ENCODE results near the gene SETD6. TPM values are rescaled to one million over a fixed set of nuclear protein-coding genes. Genes with fewer than 3 reads are reported as not detected.

Gene SETD6, protein sequence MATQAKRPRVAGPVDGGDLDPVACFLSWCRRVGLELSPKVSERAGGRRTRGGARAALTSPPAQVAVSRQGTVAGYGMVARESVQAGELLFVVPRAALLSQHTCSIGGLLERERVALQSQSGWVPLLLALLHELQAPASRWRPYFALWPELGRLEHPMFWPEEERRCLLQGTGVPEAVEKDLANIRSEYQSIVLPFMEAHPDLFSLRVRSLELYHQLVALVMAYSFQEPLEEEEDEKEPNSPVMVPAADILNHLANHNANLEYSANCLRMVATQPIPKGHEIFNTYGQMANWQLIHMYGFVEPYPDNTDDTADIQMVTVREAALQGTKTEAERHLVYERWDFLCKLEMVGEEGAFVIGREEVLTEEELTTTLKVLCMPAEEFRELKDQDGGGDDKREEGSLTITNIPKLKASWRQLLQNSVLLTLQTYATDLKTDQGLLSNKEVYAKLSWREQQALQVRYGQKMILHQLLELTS
- 10 to 100 TPM; 15.5 to 23.5 (median 19.9) TPM for total RNA-seq
- 10 to 100 TPM in 1 of 3 donors, 1 to 10 TPM in 2; 3.6 to 11.6 (median 4.6) TPM for polyA plus RNA-seq

- WGBS, 2 donors: 0 to 1% methylated on average over 80 of the region's 80 CpGs
- Histone ChIP-seq H3K4me3 (peak within 1 kb of the TSS; percentile 84 to 92 (median 86)), H3K27me3 (no peaks in the 10 kb centered on the region), H3K27ac (peak within 1 kb of the TSS; percentile 78 to 88 (median 82)), H3K36me3 (peaks cover 6 to 29% (median 21%) of the 10 kb centered on the region in 4 donors), H3K4me1 (peaks cover 0 to 28% (median 19%) of the 10 kb centered on the region in 4 donors), H3K9me3 (no peaks in the 10 kb centered on the region)
- TF ChIP-seq POLR2AphosphoS5 (IDR thresholded peaks at IDR 0.05) (peak in 3 of 4 donors; percentile 50 to 72 (median 60)), EP300 (IDR thresholded peaks at IDR 0.05) (no peak), POLR2A (IDR thresholded peaks at IDR 0.05) (no peak)
- TF ChIP-seq, protein P1, sequence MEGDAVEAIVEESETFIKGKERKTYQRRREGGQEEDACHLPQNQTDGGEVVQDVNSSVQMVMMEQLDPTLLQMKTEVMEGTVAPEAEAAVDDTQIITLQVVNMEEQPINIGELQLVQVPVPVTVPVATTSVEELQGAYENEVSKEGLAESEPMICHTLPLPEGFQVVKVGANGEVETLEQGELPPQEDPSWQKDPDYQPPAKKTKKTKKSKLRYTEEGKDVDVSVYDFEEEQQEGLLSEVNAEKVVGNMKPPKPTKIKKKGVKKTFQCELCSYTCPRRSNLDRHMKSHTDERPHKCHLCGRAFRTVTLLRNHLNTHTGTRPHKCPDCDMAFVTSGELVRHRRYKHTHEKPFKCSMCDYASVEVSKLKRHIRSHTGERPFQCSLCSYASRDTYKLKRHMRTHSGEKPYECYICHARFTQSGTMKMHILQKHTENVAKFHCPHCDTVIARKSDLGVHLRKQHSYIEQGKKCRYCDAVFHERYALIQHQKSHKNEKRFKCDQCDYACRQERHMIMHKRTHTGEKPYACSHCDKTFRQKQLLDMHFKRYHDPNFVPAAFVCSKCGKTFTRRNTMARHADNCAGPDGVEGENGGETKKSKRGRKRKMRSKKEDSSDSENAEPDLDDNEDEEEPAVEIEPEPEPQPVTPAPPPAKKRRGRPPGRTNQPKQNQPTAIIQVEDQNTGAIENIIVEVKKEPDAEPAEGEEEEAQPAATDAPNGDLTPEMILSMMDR (IDR thresholded peaks at IDR 0.05): peak in 1 of 4 experiments; percentile 49
- peak; percentile 95 for DNase-seq
- intact Hi-C loops (cut with DNase I): loop anchor here (10.0 kb wide), 3 partner anchors 110 to 780 kb away; partner anchors contain the start of genes CNOT1, GOT2 and KATNB1
These were observed at the start of gene SETD6 for GRCh38 chr16:58515125-58515870. SETD6 (plus strand) TSS chr16:58515517; CDS start chr16:58515538, 21 bp downstream.

DNA sequence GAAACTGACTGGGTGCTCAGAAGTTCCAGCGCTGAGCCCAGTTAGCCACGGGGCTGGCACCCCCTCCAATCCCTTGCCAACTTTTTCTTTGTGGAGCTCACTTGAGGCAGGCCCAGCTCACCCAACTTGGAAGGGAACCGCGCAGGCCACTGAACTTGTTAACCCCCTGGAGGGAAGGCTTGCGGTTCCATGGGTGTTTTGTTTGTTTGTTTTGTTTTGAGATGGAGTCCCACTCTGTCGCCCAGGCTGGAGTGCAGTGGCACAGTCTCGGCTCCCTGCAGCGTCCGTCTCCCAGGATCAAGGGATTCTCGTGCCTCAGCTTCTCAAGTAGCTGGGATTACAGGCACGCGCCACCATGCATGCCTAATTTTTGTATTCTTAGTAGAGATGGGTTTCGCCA, 49.5 kb upstream of the SETD6 start:
- Histone ChIP-seq H3K4me3 (no peak overlapping the region), H3K36me3 (no peaks in the 10 kb centered on the region), H3K27me3 (peaks cover 38 to 81% (median 58%) of the 10 kb centered on the region in 3 donors), H3K4me1 (peaks cover 0 to 26% (median 19%) of the 10 kb centered on the region in 4 donors), H3K27ac (no peak overlapping the region), H3K9me3 (no peaks in the 10 kb centered on the region)
- intact Hi-C loops (cut with DNase I): no loop called here
- TF ChIP-seq POLR2A (IDR thresholded peaks at IDR 0.05): no peak
- TF ChIP-seq, protein P1 (IDR thresholded peaks at IDR 0.05): no peak
- TF ChIP-seq EP300 (IDR thresholded peaks at IDR 0.05): no peak
- TF ChIP-seq POLR2AphosphoS5 (IDR thresholded peaks at IDR 0.05): no peak
- 78 to 87% methylated on average over 13 of the region's 13 CpGs for WGBS, 2 donors
- DNase-seq: no peak

- TF ChIP-seq, protein P1 (IDR thresholded peaks at IDR 0.05): no peak
- TF ChIP-seq POLR2AphosphoS5 (IDR thresholded peaks at IDR 0.05) (no peak), POLR2A (IDR thresholded peaks at IDR 0.05) (no peak), EP300 (IDR thresholded peaks at IDR 0.05) (no peak)
- 76 to 89% methylated on average over 3 of the region's 3 CpGs for WGBS, 2 donors
- intact Hi-C loops (cut with DNase I): no loop called here
- Histone ChIP-seq H3K4me1 (peaks cover 0 to 26% (median 19%) of the 10 kb centered on the region in 4 donors), H3K4me3 (no peak overlapping the region), H3K27me3 (peaks cover 38 to 84% (median 58%) of the 10 kb centered on the region in 3 donors), H3K27ac (no peak overlapping the region), H3K36me3 (no peaks in the 10 kb centered on the region), H3K9me3 (no peaks in the 10 kb centered on the region)
- no peak for DNase-seq
These were observed 48.9 kb upstream of the SETD6 start for GRCh38 chr16:58466396-58466795.

DNA sequence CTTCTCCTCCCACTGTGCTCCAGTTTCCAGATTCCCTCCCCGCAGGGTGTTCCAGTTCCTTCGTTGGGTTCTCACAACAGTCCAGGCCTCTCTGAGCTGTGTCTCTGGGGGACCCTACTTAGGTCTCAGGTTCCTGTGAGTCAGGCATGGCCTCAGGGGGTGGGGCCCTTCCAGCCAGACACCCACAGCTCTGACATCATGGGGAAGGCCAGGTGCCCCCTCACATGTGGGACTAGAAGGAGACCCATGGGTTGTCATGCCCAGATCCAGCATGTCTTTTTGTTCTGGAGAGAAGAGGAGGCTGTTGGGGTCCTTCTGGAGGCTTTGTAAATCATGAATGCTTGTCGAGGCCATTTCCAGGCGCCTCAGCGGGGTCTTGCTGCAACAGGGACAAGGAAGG, 47.4 kb upstream of the SETD6 start:
- intact Hi-C loops (cut with DNase I): no loop called here
- H3K9me3 ChIP-seq: no peaks in the 10 kb centered on the region
- H3K36me3 ChIP-seq: no peaks in the 10 kb centered on the region
- peaks cover 0 to 25% (median 19%) of the 10 kb centered on the region in 4 donors for H3K4me1 ChIP-seq
- no peak for DNase-seq
- H3K27ac ChIP-seq: no peak overlapping the region
- 89 to 90% methylated on average over 5 of the region's 5 CpGs for WGBS, 2 donors
- TF ChIP-seq POLR2A (IDR thresholded peaks at IDR 0.05) (no peak), EP300 (IDR thresholded peaks at IDR 0.05) (no peak), POLR2AphosphoS5 (IDR thresholded peaks at IDR 0.05) (no peak)
- TF ChIP-seq, protein P1 (IDR thresholded peaks at IDR 0.05): no peak
- no peak overlapping the region for H3K4me3 ChIP-seq
- peaks cover 34 to 82% (median 49%) of the 10 kb centered on the region in 3 donors for H3K27me3 ChIP-seq
